ENCODE measurements around the gene CLIC4. TPM values are rescaled to one million over a fixed set of nuclear protein-coding genes. Genes with fewer than 3 reads are reported as not detected.

CLIC4 gene
- total RNA-seq, 6 experiments from 2014 or later = 35.0 to 63.6 (median 44.3) TPM

DNA sequence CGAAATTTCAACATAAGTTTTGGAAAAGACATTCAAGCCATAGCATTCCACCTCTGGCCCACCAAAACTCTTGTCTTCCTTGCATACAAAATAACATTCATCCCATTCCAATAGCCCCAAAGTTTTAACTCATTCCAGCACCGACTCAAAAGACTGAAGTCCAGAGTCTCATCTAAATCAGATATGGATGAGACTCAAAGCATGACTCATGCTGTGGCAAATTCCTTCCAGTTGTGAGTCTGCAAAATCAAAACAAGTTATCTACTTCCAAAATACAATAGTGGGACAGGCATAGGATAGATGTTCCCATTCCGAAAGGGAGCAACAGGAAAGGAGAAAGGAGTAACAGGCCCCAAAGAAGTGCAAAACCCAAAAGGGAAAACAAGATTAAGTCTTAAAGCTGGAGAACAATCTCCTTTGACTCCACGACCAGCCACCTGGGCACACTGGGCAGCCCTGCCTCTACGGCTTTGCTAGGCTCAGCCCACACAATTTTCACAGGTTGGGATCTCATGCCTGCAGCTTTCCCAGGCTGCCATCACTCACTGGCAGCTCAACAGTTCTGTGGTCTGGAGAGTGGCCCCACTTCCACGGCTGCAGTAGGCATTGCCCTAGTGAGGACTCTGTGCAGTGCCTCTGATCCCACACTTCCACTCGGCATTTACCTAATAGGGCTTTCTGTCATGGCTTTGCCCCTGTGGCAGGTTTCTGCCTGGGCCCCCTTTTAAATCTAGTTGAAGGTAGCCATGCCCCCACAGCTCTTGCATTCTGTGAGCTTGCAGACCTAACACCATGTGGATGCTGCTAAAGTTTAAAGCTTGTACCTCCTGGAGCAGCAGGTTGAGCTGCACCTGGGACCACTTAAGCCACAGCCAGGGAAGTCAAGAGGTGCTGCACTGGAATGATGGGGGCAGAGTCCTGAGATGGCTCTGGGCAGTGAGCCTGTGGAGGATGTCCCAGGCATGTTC, 133.8 kb downstream of the CLIC4 start:
- 41% methylated on average over 2 of the region's 7 CpGs for WGBS (ENCODE audit: insufficient coverage, low coverage, low lambda C conversion rate, missing lambda C conversion rate)
- Histone ChIP-seq H3K4me1 (no peaks in the 10 kb centered on the region), H3K27me3 (no peaks in the 10 kb centered on the region), H3K36me3 (no peaks in the 10 kb centered on the region), H3K9me3 (no peaks in the 10 kb centered on the region), H3K27ac (no peak overlapping the region), H3K4me3 (no peak overlapping the region)
- DNase-seq (peak in 2 of 3 donors; percentile 7 to 27), ATAC-seq (no peak)
- TF ChIP-seq, protein P1, sequence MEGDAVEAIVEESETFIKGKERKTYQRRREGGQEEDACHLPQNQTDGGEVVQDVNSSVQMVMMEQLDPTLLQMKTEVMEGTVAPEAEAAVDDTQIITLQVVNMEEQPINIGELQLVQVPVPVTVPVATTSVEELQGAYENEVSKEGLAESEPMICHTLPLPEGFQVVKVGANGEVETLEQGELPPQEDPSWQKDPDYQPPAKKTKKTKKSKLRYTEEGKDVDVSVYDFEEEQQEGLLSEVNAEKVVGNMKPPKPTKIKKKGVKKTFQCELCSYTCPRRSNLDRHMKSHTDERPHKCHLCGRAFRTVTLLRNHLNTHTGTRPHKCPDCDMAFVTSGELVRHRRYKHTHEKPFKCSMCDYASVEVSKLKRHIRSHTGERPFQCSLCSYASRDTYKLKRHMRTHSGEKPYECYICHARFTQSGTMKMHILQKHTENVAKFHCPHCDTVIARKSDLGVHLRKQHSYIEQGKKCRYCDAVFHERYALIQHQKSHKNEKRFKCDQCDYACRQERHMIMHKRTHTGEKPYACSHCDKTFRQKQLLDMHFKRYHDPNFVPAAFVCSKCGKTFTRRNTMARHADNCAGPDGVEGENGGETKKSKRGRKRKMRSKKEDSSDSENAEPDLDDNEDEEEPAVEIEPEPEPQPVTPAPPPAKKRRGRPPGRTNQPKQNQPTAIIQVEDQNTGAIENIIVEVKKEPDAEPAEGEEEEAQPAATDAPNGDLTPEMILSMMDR (IDR thresholded peaks at IDR 0.05) = no peak
- TF ChIP-seq POLR2A (IDR thresholded peaks at IDR 0.05) = no peak
- intact Hi-C loops (cut with DNase I) = no loop called here

DNA sequence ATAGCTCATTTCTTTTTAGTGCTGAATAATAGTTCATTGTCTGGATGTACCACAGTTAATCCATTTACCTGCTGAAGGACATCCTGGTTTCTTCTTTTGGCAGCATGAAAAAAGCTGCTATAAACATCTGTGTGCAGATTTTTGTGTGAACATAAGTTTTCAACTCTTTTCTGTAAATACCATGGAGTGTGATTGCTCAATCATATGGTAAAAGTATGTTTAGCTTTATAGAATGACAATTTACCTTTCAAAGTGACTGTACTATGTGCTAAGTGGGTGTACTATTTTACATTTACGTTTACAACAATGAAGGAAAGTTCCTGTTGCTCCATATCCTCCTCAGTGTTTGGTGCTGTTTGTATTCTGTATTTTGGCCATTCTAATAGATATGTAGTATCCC, 135.8 kb downstream of the CLIC4 start:
- no peak for DNase-seq
- ATAC-seq = no peak
- no peaks in the 10 kb centered on the region for H3K9me3 ChIP-seq
- no peaks in the 10 kb centered on the region for H3K4me1 ChIP-seq
- intact Hi-C loops (cut with DNase I) = no loop called here
- 29% methylated on average over 1 of the region's 1 CpG for WGBS (ENCODE audit: insufficient coverage, low coverage, low lambda C conversion rate, missing lambda C conversion rate)
- no peaks in the 10 kb centered on the region for H3K36me3 ChIP-seq
- H3K27ac ChIP-seq = no peak overlapping the region
- H3K4me3 ChIP-seq = no peak overlapping the region
- TF ChIP-seq POLR2A (IDR thresholded peaks at IDR 0.05) = no peak
- TF ChIP-seq, protein P1 (IDR thresholded peaks at IDR 0.05) = no peak
- no peaks in the 10 kb centered on the region for H3K27me3 ChIP-seq

DNA sequence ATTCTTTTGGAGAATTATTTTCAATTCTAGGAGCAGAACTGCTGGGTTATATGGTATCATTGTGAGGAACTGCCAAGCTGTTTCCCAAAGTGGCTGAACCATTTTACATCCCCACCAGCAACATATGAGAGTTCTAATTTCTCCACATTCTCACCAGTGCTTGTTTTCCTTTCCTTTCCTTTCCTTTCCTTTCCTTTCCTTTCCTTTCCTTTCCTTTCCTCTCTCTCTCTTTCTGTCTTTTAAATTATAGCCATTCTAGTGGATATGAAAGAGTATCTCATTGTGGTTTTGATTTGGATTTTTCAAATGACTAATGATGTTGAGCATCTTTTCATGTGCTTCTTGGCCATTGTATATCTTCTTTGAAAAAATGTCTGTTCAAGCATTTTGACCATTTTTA, 139.5 kb downstream of the CLIC4 start:
- DNase-seq = no peak
- ATAC-seq = no peak
- H3K4me1 ChIP-seq = no peaks in the 10 kb centered on the region
- no peak overlapping the region for H3K27ac ChIP-seq
- intact Hi-C loops (cut with DNase I) = no loop called here
- H3K4me3 ChIP-seq = no peak overlapping the region
- no peaks in the 10 kb centered on the region for H3K27me3 ChIP-seq
- no peaks in the 10 kb centered on the region for H3K36me3 ChIP-seq
- TF ChIP-seq POLR2A (IDR thresholded peaks at IDR 0.05) = no peak
- TF ChIP-seq, protein P1 (IDR thresholded peaks at IDR 0.05) = no peak
- H3K9me3 ChIP-seq = no peaks in the 10 kb centered on the region

DNA sequence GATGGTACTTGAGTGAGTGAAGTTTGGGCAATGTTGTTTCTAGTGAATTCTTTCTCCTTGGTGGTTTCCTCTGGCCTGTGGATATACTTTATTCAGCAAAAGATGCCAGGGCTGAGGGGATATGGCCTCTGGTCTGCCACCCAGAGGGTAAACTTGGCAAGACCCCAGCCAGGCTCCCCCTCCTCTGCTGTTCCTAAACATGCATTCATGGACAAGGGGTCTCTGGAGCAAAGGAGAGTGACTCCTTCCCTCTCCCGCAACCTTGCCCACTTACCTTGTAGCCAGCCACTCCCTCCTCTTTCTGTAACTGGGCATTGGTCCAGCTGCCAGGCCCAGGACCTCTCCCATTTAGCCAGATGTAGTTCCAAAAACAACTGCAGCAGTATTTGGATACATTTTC, 141.0 kb downstream of the CLIC4 start:
- TF ChIP-seq POLR2A (IDR thresholded peaks at IDR 0.05) = no peak
- TF ChIP-seq, protein P1 (IDR thresholded peaks at IDR 0.05) = no peak
- Histone ChIP-seq H3K27me3 (no peaks in the 10 kb centered on the region), H3K4me1 (peaks cover 0 to 7% (median 2%) of the 10 kb centered on the region in 4 donors), H3K4me3 (no peak overlapping the region), H3K36me3 (no peaks in the 10 kb centered on the region), H3K27ac (no peak overlapping the region), H3K9me3 (no peaks in the 10 kb centered on the region)
- peak in 2 of 3 donors; percentile 4 to 14 for DNase-seq
- ATAC-seq = no peak
- intact Hi-C loops (cut with DNase I) = no loop called here
- WGBS (ENCODE audit: insufficient coverage, low coverage, low lambda C conversion rate, missing lambda C conversion rate) = no CpG with 5 or more reads among the region's 1 CpG
